ENCODE measurements around the gene YWHAB.
A peak's percentile ranks its signal among the peaks of the same experiment; 100 is the strongest.
"Not testable (repeated sequence)": the region's sequence is repeated elsewhere in the genome, so short reads cannot be mapped to it uniquely, and the experiment has no call there.

YWHAB gene

GRCh38 chr20:44882360-44882759 lies 3.1 kb upstream of the YWHAB start:
- DNase-seq = not testable (repeated sequence)

GRCh38 chr20:44883214-44883902 lies 2.1 kb upstream of the YWHAB start:
- no peak for DNase-seq

- DNase-seq = no peak
These were observed 556 bp upstream of the YWHAB start for GRCh38 chr20:44884907-44885391.

GRCh38 chr20:44886266-44886651 lies 754 bp downstream of the YWHAB start:
- no peak for DNase-seq

GRCh38 chr20:44886828-44887227 lies 1.3 kb downstream of the YWHAB start:
- DNase-seq = no peak

- no peak for DNase-seq
These were observed 2.0 kb downstream of the YWHAB start for GRCh38 chr20:44887466-44887865.

- DNase-seq = no peak
These were observed 3.0 kb downstream of the YWHAB start for GRCh38 chr20:44888226-44889103.

- no peak for DNase-seq
These were observed 6.3 kb downstream of the YWHAB start for GRCh38 chr20:44891826-44892225.

- DNase-seq = no peak
These were observed 9.5 kb downstream of the YWHAB start for GRCh38 chr20:44894959-44895358.

- no peak for DNase-seq
These were observed 11.1 kb downstream of the YWHAB start for GRCh38 chr20:44896583-44896982.

GRCh38 chr20:44897133-44897532 lies 11.6 kb downstream of the YWHAB start:
- no peak for DNase-seq

GRCh38 chr20:44900231-44900854 lies 14.8 kb downstream of the YWHAB start:
- no peak for DNase-seq

- DNase-seq = no peak
These were observed 16.5 kb downstream of the YWHAB start for GRCh38 chr20:44901974-44902373.

GRCh38 chr20:44904377-44904776 lies 18.9 kb downstream of the YWHAB start:
- no peak for DNase-seq

GRCh38 chr20:44908987-44909871 lies 23.7 kb downstream of the YWHAB start:
- no peak for DNase-seq

GRCh38 chr20:44909872-44910689 lies 24.6 kb downstream of the YWHAB start, which contains the start of gene PABPC1L:
Gene PABPC1L, plus strand, starts transcription at chr20:44910060. Its CDS starts 84 bp downstream, at chr20:44910144.
- peak; percentile 70 for DNase-seq

GRCh38 chr20:44910690-44911262 lies 25.3 kb downstream of the YWHAB start:
- no peak for DNase-seq

- peak; percentile 48 for DNase-seq
These were observed 25.9 kb downstream of the YWHAB start for GRCh38 chr20:44911264-44911921.

GRCh38 chr20:44912189-44912588 lies 26.7 kb downstream of the YWHAB start:
- no peak for DNase-seq

GRCh38 chr20:44914924-44915323 lies 29.4 kb downstream of the YWHAB start:
- DNase-seq = peak; percentile 33

- DNase-seq = no peak
These were observed 31.1 kb downstream of the YWHAB start for GRCh38 chr20:44916586-44916985.

All from stimulated activated CD4-positive, alpha-beta T cell treated with anti-CD3 and anti-CD28 coated beads, Interleukin-1b, Interleukin-23, amount 100 ng/mL, for 48 hours (primary cell).